Peyer's patch (tissue), 4 donors: ENCODE measurements around the gene PCYT2. TPM values are rescaled to one million over a fixed set of nuclear protein-coding genes. Genes with fewer than 3 reads are reported as not detected.
A peak's percentile ranks its signal among the peaks of the same experiment; 100 is the strongest.

Experiments used
- DNase-seq, 3 donors: peaks; one replicate each; pipeline ENCODE4 v3.0.0-alpha.2; 2017 to 2019
- H3K27ac ChIP-seq, 4 donors: fragments of 200-600 bp; sonication (generic); one replicate each; pipeline ENCODE4 v1.5.1; 2016 to 2019
- H3K27me3 ChIP-seq, 2 donors: fragments of 200-600 bp; sonication (generic); one replicate each; pipeline ENCODE4 v1.5.1; 2019
- H3K36me3 ChIP-seq, 3 donors: fragments of 200-600 bp; sonication (generic); one replicate each; pipeline ENCODE4 v1.5.1; 2016 to 2019
- H3K4me1 ChIP-seq, 4 donors: fragments of 200-600 bp; sonication (generic); one replicate each; pipeline ENCODE4 v1.5.1; 2016 to 2019
- H3K4me3 ChIP-seq, 4 donors: fragments of 200-600 bp; sonication (generic); 1 replicate in 3 of 4; 2 replicates in 1 of 4; pipeline ENCODE4 v1.5.1; 2016 to 2019; ENCODE audit warnings: mild to moderate bottlenecking in 1 of 4
- H3K9me3 ChIP-seq, 4 donors: fragments of 200-600 bp; sonication (generic); one replicate each; pipeline ENCODE4 v1.5.1; 2016 to 2019; ENCODE audit warnings: mild to moderate bottlenecking in 1 of 4
- CTCF ChIP-seq, 6 experiments: fragments of 450-650 bp in 4 of 6; fragments of 200-600 bp in 2 of 6; sonication (generic) in 1 of 6; IDR thresholded peaks; one replicate each; pipeline ENCODE4 v1.5.1; 2017 to 2019; ENCODE audit warnings: antibody characterized with exemption in 6 of 6, mild to moderate bottlenecking in 3 of 6, moderate library complexity in 1 of 6
- POLR2A ChIP-seq, 2 donors: fragments of 450-650 bp; IDR thresholded peaks; one replicate each; pipeline ENCODE4 v1.5.1; 2017; ENCODE audit warnings: antibody characterized with exemption in 2 of 2, mild to moderate bottlenecking in 2 of 2, moderate library complexity in 2 of 2
- total RNA-seq, 4 donors: library from RNA; depleted of rRNA; stranded (reverse); fragments of >200 nt; gene quantifications; one replicate each; pipeline ENCODE4 v1.1.0, GENCODE V29; 2016

PCYT2 gene
- total RNA-seq, 4 donors from 2014 or later: 67.7 to 297 (median 179) TPM

GRCh38 chr17:81871387-81872230, 39.6 kb downstream of the PCYT2 start:
- H3K36me3 ChIP-seq: peaks cover 0 to 20% (median 0%) of the 10 kb centered on the region in 3 donors
- no peaks in the 10 kb centered on the region for H3K27me3 ChIP-seq
- H3K27ac ChIP-seq: peak overlapping the region; percentile 98 to 100 (median 99)
- peak in 5 of 6 experiments; percentile 17 to 59 (median 39) for TF ChIP-seq CTCF (IDR thresholded peaks at IDR 0.05)
- peak; percentile 90 to 96 for TF ChIP-seq POLR2A (IDR thresholded peaks at IDR 0.05)
- no peaks in the 10 kb centered on the region for H3K9me3 ChIP-seq
- H3K4me1 ChIP-seq: peaks cover 9 to 49% (median 18%) of the 10 kb centered on the region in 4 donors
- H3K4me3 ChIP-seq: peak overlapping the region; percentile 89 to 97 (median 92)
- peak; percentile 77 to 97 (median 92) for DNase-seq

- H3K27ac ChIP-seq: peak within 1 kb of the TSS; percentile 98 to 100 (median 99)
- DNase-seq: peak in 1 of 3 donors; percentile 95
- peaks cover 12 to 55% (median 20%) of the 10 kb centered on the region in 4 donors for H3K4me1 ChIP-seq
- peaks cover 0 to 20% (median 0%) of the 10 kb centered on the region in 3 donors for H3K36me3 ChIP-seq
- no peaks in the 10 kb centered on the region for H3K9me3 ChIP-seq
- TF ChIP-seq POLR2A (IDR thresholded peaks at IDR 0.05): no peak
- H3K27me3 ChIP-seq: no peaks in the 10 kb centered on the region
- peak within 1 kb of the TSS; percentile 89 to 97 (median 92) for H3K4me3 ChIP-seq
These were observed 40.2 kb downstream of the PCYT2 start, which contains the start of gene ARHGDIA for GRCh38 chr17:81870981-81871386. TSS of gene ARHGDIA (minus strand) at chr17:81871337. CDS start at chr17:81869930, 1,407 bp downstream.

- peak; percentile 71 to 79 (median 76) for DNase-seq
- H3K4me1 ChIP-seq: peaks cover 12 to 58% (median 20%) of the 10 kb centered on the region in 4 donors
- H3K27me3 ChIP-seq: no peaks in the 10 kb centered on the region
- peaks cover 0 to 20% (median 0%) of the 10 kb centered on the region in 3 donors for H3K36me3 ChIP-seq
- H3K27ac ChIP-seq: peak overlapping the region; percentile 98 to 100 (median 99)
- TF ChIP-seq POLR2A (IDR thresholded peaks at IDR 0.05) (no peak), CTCF (IDR thresholded peaks at IDR 0.05) (no peak)
- peak overlapping the region; percentile 89 to 97 (median 92) for H3K4me3 ChIP-seq
- H3K9me3 ChIP-seq: no peaks in the 10 kb centered on the region
These were observed 40.8 kb downstream of the PCYT2 start for GRCh38 chr17:81870131-81870980.

- peak in 2 of 3 donors; percentile 66 for DNase-seq
- Histone ChIP-seq H3K36me3 (peaks cover 0 to 20% (median 0%) of the 10 kb centered on the region in 3 donors), H3K4me1 (peaks cover 12 to 67% (median 20%) of the 10 kb centered on the region in 4 donors), H3K9me3 (no peaks in the 10 kb centered on the region), H3K4me3 (peak overlapping the region; percentile 89 to 97 (median 92)), H3K27ac (peak overlapping the region; percentile 98 to 100 (median 99)), H3K27me3 (no peaks in the 10 kb centered on the region)
- TF ChIP-seq POLR2A (IDR thresholded peaks at IDR 0.05) (peak; percentile 20 to 21), CTCF (IDR thresholded peaks at IDR 0.05) (peak; percentile 70 to 92 (median 78))
These were observed 41.7 kb downstream of the PCYT2 start for GRCh38 chr17:81869221-81870130.

GRCh38 chr17:81868674-81869220, 42.5 kb downstream of the PCYT2 start:
- H3K27ac ChIP-seq: peak overlapping the region; percentile 98 to 100 (median 99)
- H3K4me1 ChIP-seq: peaks cover 12 to 74% (median 20%) of the 10 kb centered on the region in 4 donors
- H3K27me3 ChIP-seq: no peaks in the 10 kb centered on the region
- peak overlapping the region in 2 of 4 donors; percentile 89 to 97 for H3K4me3 ChIP-seq
- H3K9me3 ChIP-seq: no peaks in the 10 kb centered on the region
- peaks cover 0 to 20% (median 0%) of the 10 kb centered on the region in 3 donors for H3K36me3 ChIP-seq
- TF ChIP-seq POLR2A (IDR thresholded peaks at IDR 0.05) (no peak), CTCF (IDR thresholded peaks at IDR 0.05) (no peak)
- DNase-seq: peak in 2 of 3 donors; percentile 59 to 61
